Mammary epithelial cell (primary cell): Measurements from ENCODE around the gene SLC4A1AP.

ENCODE experiments used
- EZH2 ChIP-seq: IDR thresholded peaks from 2 replicates; pipeline ENCODE4 v1.6.1; 2012; ENCODE audit warnings: low read length, inconsistent platforms, borderline replicate concordance
- TF ChIP-seq, protein P1 (sequence below), 2 donors: IDR thresholded peaks in 1 of 2; conservative IDR thresholded peaks in 1 of 2; 2 replicates each; pipeline ENCODE4 v1.5.1; 2011 to 2012; ENCODE audit warnings: inconsistent platforms in 2 of 2, low read length in 2 of 2, mild to moderate bottlenecking in 2 of 2, control low read depth in 1 of 2, low read depth in 1 of 2; ENCODE audit not compliant: insufficient read depth in 1 of 2; ENCODE audit errors: extremely low read depth in 1 of 2

DNA sequence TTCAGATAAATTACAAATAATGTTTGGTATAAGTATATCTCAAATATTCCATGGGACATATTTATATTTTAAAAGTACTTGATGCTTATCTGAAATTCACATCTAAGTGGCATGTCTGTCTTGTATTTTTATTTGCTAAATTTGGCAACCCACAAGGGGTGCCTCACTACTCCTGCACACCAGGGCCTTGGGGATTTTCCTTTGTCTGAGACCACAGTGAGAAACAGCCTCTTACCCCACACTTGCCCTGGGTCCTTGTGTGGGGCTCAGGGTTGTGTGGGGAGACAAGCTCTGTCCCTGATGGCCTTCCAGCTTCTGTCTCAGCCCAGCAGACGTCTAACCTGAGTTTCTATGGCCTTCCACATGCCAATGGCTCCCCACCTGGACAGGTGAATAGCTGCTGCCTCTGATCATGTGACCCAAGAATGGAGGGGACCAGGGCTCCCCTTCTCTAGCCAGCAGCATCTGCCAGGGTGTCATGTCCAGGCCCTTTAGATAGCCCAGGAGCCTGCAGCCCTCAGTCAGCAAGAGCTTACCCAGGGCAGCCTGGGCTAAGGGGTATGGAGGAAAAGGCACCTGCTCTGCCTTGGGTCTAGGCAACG lies 58.3 kb downstream of the SLC4A1AP start:
- TF ChIP-seq, protein P1, sequence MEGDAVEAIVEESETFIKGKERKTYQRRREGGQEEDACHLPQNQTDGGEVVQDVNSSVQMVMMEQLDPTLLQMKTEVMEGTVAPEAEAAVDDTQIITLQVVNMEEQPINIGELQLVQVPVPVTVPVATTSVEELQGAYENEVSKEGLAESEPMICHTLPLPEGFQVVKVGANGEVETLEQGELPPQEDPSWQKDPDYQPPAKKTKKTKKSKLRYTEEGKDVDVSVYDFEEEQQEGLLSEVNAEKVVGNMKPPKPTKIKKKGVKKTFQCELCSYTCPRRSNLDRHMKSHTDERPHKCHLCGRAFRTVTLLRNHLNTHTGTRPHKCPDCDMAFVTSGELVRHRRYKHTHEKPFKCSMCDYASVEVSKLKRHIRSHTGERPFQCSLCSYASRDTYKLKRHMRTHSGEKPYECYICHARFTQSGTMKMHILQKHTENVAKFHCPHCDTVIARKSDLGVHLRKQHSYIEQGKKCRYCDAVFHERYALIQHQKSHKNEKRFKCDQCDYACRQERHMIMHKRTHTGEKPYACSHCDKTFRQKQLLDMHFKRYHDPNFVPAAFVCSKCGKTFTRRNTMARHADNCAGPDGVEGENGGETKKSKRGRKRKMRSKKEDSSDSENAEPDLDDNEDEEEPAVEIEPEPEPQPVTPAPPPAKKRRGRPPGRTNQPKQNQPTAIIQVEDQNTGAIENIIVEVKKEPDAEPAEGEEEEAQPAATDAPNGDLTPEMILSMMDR (conservative IDR thresholded peaks at IDR 0.05 in 1 of 2, IDR thresholded peaks at IDR 0.05 in 1 of 2; ENCODE audit: extremely low read depth in 1 of 2, insufficient read depth in 1 of 2, low read depth in 1 of 2, low read length in 2 of 2) = no peak
- TF ChIP-seq EZH2 = no peak
